Measurements from ENCODE around the gene ERMP1.
"Not testable (repeated sequence)": the region's sequence is repeated elsewhere in the genome, so short reads cannot be mapped to it uniquely, and the experiment has no call there.

ERMP1 gene, protein sequence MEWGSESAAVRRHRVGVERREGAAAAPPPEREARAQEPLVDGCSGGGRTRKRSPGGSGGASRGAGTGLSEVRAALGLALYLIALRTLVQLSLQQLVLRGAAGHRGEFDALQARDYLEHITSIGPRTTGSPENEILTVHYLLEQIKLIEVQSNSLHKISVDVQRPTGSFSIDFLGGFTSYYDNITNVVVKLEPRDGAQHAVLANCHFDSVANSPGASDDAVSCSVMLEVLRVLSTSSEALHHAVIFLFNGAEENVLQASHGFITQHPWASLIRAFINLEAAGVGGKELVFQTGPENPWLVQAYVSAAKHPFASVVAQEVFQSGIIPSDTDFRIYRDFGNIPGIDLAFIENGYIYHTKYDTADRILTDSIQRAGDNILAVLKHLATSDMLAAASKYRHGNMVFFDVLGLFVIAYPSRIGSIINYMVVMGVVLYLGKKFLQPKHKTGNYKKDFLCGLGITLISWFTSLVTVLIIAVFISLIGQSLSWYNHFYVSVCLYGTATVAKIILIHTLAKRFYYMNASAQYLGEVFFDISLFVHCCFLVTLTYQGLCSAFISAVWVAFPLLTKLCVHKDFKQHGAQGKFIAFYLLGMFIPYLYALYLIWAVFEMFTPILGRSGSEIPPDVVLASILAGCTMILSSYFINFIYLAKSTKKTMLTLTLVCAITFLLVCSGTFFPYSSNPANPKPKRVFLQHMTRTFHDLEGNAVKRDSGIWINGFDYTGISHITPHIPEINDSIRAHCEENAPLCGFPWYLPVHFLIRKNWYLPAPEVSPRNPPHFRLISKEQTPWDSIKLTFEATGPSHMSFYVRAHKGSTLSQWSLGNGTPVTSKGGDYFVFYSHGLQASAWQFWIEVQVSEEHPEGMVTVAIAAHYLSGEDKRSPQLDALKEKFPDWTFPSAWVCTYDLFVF

DNA sequence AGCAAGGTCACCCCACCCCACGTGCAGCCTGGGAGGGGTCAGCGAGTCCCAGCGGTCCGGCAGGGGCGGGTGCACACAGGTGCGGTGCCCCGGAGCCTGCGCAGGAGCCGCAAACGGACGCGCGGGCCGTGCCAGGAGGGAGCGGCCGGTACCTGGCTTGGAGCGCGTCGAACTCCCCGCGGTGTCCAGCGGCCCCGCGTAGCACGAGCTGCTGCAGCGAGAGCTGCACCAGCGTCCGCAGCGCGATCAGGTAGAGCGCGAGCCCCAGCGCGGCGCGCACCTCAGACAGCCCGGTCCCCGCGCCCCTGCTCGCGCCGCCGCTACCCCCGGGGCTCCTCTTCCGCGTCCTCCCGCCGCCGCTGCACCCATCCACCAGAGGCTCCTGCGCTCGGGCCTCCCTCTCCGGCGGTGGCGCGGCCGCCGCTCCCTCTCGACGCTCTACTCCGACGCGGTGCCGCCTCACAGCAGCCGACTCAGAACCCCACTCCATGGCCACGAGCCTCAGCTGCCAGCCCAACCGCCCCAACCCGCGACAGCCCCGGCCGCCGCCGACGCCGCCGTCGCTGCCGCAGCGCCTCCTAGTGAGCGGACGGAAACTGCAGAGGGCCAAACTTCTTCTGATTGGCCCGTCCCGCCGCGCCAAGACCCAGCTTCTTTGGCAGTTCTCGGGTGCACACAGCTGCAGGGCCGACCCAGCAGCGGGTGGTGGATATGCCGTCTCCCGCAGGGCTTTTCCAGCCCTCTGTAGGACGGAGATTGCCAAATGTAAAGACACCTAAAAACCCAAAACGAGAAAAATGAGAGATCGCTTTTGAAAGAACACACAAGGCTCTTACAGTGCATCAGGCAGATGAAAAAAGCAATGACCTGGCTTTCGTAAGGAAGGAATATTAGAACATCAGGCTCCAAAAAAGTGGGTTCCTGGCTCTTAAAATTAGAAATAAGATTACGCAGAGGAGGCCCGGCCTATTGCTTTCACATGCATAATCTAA lies at the start of gene ERMP1:
Gene ERMP1 (minus strand): TSS at position 580 of the 992 bp plus-strand sequence. CDS start 90 bp downstream, at position 490.
- DNase-seq (ENCODE audit: low read depth in 2 of 2) = peak; percentile 76 to 87

DNA sequence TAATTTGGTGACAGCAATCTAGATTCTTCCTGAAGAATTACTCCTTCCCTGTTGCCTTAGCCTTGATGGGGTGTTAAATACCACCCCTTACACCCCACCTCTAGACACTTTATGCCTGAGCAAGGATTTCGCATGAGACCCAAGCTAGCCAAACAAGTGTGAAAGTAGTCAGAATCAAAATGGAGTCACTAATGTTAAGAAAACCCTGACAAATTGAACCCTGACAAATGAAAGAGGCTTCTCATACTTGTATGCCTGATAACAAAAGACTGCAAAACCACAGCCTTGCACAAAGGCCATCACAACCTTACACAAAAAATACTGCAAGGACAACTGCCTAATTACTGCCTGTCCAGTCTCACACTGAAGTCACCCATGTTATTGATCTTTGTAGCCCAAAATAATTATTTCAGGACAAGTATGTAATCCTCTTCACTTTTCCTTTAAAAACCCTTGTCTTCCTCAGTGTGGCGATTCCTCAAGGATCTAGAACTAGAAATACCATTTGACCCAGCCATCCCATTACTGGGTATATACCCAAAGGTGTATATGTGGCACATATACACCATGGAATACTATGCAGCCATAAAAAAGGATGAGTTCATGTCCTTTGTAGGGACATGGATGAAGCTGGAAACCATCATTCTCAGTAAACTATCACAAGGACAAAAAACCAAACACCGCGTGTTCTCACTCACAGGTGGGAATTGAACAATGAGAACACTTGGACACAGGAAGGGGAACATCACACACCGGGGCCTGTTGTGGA lies 49.5 kb upstream of the ERMP1 start:
- DNase-seq (ENCODE audit: low read depth in 2 of 2) = not testable (repeated sequence)

DNA sequence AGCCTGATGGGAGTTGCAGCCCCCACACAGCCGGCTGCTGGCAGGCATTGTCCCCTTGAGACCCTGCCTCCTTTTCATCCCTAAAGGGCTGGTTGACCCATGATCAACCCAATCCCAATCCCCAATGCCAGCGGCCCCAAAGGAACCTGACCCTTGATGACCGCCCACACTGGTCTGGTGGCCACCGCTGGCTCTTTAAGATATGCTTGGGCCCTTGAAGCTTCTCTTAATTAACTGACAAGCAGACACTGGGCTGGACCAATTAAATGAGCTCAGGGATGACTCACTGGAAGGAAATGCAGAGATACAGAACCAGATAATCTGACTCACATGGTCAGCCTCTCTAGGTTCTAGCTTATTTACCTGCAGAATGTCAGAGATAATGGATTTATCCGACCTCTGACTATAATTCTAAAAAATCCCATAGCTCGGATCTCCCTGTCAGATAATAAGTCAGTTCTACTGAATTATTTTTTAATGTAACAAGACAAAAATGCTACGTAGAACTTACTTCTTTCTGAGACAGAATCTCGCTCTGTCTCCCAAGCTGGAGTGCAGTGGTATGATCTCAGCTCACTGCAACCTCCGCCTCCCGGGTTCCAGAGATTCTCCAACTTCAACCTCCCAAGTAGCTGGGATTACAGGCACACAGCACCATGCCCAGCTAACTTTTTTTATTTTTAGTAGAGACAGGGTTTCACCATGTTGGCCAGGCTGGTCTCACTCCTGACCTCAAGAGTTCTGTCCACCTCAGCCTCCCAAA lies 46.7 kb upstream of the ERMP1 start:
- DNase-seq (ENCODE audit: low read depth in 2 of 2) = no peak

DNA sequence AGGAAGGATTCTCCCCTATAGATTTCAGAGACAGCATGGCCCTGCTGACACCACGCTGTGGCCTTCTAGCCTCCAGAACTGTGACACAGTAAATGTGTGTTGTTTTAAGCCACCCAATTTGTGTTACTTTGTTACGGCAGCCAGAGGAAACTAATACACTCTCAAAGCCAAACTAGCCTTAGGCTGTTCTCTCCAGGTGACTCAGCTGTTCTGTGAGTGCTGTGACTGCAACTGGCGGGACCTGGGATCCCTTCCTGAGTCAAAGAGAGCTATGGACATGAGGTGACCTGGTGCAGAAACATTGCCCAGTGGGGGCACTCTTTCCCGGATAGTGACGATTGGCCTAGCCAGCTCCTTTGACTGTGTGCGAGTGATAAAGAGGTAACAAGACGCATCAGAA lies 43.8 kb upstream of the ERMP1 start:
- no peak for DNase-seq (ENCODE audit: low read depth in 2 of 2)

DNA sequence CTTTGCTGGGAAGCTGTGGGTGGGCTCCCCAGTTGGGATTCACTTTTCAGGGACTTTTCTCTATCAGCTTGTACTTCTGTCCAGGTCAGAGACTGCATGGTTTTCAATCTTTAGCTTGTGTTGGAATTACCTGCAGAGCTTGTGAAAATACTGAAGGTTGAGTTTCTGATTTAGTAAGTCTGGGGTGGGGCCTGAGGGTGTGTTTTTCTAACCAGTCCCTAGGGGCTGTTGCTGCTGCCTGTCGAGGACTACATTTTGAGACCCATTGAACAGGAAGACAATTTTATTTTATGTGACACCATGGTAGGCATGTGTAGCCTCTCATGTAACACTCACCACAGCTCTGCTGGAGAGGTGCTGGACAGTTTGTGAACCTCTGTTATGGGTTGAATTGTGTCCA lies 43.1 kb upstream of the ERMP1 start:
- DNase-seq (ENCODE audit: low read depth in 2 of 2) = no peak

DNA sequence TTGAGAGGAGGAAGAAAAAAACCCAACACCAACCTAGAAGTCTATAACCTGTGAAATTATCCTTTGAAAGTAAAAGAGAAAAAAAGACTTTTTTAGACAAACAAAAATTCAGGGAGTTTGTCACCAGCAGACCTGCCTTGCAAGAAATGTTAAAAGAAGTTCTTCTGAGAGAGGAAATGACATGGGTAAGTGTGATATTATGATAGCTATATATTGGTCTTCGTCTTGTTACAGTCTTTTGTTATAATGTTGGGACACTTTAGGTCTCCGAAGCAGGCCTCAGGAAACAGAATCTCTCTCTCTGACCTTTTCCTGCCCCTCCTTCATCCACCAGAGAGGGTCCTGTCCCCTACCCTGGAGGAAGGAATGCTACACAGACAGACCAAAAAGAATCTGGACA lies 41.1 kb upstream of the ERMP1 start:
- no peak for DNase-seq (ENCODE audit: low read depth in 2 of 2)

DNA sequence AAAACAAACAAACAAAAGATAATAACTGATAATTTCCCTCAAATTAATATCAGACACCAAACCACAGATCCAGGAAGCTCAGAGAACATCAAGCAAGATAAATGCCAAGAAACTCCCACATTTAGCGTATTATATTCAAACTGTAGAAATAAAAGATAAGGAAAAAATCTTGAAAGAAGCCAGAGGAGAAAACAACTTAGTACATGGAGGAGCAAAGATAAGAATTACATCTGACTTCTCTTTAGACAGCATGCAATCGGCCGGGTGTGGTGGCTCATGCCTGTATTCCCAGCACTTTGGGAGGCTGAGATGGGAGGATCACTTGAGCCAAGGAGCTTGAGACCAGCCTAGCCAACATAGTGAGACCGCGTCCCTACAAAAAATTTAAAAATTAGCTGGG lies 40.5 kb upstream of the ERMP1 start:
- DNase-seq (ENCODE audit: low read depth in 2 of 2) = no peak

DNA sequence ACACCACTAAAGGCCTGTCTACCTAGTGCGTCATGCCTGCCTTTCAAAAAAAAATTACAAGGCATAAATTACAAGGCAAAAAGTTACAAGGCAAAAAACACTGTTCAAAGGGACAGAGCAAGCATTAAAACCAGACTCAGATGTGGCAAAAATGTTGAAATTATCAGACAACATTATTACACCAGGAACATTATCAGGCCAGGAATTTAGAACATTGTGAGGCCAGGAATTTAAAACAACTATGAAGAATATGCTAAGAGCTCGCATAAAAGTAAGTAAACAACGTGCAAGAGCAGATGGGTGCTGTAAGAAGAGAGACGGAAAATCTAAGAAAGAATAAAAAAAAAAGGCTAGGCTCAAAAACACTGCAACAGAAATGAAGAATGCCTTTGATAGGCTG lies 39.6 kb upstream of the ERMP1 start:
- no peak for DNase-seq (ENCODE audit: low read depth in 2 of 2)

DNA sequence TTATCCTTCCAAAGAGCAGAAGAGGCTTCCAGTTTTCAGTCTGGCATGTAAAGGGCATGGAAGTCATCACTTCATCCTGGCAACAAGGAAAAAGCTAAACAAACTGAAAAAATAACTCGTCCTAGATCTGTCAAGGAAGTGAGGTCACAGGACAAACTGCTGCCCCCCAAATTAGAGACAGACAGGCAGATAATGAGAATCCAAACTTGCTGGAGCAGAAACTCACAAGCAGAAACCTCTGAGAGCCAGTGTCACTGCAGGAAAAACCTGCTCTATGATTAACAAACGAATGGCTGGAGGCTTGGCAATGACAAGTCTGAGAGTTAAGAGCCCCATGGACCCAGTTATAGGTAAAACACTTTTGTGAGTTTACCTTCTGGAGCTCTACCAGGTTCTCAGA lies 38.9 kb upstream of the ERMP1 start:
- no peak for DNase-seq (ENCODE audit: low read depth in 2 of 2)

DNA sequence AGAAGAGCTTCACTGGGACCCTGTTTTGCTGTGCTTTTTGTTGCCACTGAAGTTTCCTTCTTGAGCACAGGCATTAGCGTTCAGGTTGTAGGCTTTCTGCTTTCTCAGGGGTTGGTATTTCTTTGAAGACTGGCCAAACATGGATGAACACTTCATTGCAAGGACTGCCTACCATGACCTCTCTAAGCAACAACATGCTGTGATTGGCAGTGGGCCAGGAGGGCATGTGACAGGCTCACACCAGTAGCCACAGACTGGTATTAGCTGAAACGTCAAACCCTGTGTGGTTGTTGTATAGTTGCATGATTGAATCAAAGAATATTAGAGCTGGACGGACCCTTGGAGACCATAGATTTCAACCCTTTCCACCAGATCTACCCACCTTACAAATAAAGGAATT lies 37.8 kb upstream of the ERMP1 start:
- DNase-seq (ENCODE audit: low read depth in 2 of 2) = no peak

DNA sequence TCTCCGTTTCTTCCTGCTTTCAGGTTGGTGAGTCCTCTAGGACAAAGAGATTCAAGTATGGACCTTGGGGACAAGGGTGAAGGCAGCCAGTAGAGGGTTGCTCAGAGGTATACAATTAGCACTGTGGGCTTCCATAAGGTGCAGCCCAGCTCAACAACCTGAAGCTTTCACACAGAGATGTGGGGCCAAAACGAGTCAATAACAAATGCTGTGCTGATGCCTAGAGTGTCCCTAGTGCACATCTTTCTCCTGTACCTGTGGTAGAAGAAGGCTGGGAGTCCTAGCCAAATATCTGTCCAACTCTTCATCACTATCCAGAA lies 37.1 kb upstream of the ERMP1 start:
- no peak for DNase-seq (ENCODE audit: low read depth in 2 of 2)

DNA sequence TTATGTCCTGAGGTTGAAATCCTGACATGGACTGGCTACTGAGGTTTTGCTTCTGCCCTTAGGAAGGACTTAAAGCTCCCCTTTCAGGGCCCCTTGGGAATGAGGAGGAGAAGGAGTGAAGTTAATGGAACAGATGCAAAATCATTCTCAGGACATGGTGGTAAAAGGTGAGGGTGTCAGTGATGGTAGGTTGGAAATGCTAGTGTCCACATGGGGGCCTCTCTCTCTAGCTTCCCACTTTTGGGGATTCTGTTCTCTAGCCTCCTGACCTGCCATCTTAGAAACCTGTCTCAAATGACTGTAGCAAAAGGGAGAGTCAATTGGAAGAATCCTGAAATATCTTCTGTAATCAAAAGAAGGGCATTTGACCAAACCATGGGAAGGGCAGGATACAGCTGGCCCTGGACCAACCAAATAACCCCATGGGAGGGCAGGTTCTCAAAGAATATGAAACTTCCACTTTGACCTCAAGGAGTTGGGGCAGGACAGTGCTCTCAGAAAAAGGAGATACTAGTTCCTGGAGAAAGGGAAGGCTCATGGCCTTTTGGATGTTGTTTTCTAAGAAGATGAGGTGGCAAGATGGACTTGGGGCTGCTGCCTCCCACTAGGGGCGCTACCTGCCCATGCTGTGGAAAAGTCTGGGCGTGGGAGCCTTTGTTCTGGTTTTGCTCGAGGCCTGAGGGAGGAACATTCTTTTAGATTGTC lies 36.5 kb upstream of the ERMP1 start:
- DNase-seq (ENCODE audit: low read depth in 2 of 2) = no peak

DNA sequence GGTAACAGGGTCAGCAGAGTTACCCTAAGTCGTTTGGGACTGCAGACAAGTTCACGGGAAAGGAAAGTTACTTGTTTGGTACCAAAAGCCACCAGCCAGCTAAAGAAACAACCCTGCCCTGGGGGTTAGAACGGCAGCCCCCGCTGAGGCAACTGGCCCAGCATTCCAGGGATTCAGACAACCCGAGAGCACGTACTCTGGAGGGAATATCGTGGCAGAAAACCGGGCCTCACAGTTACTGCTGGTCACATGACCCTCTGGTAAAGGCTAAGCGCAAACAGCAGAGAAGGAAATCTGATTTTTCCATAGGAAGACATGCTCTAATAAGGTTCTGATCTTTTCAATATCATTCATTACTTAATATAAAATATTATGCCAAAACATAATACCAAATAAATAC lies 35.3 kb upstream of the ERMP1 start:
- DNase-seq (ENCODE audit: low read depth in 2 of 2) = no peak

DNA sequence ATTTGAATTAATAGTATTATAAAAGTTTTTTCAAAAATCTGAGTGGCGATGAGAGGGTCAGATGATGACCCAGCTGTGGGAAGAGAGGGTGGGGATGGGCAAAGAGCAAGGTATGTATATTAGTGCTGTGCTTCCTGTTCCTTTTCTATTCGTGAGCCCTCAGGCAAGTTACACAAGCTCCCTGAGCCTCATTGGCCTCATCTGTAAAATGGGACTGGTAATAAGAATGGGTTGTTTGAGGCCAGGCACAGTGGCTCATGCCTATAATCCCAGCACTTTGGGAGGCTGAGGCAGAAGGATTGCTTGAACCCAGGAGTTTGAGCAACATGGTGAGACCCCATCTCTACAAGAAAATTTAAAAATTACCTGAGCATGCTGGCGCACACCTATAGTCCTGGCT lies 33.8 kb upstream of the ERMP1 start:
- DNase-seq (ENCODE audit: low read depth in 2 of 2) = no peak

DNA sequence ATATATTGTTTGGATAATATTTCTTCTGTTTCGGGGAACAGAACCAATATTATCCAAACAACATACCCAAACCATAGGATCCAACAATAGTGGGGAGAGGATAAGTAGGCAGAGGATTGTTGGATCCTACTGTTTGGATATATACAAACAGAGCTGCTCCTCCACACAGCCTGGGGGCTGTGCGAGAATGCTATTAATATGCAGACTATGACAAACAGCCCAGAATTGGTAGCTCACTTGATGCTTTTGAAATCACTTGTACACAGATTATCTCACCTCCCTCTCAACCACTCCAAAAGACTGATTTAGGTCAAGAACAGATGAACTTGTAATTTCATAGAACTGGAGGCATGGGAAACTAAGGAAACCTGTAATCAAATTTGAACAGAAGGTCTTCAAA lies 33.4 kb upstream of the ERMP1 start:
- DNase-seq (ENCODE audit: low read depth in 2 of 2) = no peak

DNA sequence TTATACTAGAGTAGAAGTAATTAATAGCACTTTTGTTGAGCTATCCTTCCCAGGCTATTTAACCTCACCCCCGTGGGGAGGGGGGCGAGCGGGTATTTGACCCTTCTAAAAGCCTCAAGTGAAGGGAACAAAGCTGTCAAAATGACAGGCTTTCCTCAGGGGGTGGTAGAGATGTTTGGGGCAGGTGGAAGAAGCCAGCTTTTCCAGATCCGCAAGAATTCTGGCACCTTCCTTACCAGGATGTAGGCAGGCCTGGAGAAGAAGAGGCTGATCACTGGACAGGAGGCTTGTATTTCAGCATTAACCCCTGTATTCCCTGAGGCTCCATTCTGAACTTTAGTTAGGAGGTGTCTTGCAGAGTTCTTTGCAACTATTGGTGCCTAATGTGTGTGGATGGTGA lies 31.5 kb upstream of the ERMP1 start:
- DNase-seq (ENCODE audit: low read depth in 2 of 2) = no peak

DNA sequence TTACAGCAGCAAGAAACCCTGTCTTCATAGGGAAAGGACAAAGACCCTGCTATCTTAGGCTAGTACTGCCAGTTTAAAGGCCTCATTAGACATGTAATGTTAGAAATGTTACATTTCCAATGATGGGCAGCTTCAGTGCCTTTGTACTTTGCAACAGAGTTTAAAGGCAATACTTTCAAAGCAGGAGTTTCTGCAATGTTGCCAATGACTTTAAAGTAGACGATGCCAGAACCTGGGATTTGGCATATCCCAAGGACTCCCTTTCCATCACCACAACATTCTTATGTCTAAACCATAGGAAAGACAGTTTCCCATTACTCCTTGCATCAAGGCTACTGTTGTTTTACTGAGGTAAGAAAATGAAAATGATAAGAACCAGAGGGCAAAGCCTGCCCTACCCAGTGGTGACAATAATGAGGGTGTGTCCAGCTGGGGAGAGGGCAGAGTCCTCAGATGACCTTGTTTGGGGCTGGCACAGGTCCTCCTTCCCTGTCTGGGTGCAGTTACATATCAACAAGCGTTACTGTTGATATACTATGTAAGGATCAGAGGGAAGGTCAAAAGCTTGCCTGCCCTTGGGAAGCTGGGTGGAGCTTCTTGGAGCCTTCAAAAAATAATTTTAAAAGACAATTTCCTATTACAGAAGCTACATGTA lies 30.3 kb upstream of the ERMP1 start:
- DNase-seq (ENCODE audit: low read depth in 2 of 2) = no peak

DNA sequence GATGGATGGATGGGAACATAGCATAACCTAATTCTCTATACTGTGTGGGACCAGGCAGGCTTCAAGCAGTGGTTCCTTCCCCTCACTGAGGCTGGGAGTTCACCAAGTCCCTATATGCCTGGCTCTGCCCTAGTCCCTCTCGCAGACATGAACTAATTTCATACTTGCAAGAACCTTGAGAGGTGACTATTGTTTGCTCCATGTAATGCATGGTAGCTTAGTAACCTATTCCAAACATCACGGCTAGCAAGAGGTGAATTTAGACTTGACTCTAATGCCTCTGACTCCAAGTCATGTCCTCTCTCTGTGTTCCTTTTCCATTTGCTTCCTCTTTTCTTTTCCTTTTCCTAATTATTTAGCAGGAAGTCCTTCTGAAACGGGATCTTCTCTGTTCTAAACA lies 25.9 kb upstream of the ERMP1 start:
- DNase-seq (ENCODE audit: low read depth in 2 of 2) = no peak

DNA sequence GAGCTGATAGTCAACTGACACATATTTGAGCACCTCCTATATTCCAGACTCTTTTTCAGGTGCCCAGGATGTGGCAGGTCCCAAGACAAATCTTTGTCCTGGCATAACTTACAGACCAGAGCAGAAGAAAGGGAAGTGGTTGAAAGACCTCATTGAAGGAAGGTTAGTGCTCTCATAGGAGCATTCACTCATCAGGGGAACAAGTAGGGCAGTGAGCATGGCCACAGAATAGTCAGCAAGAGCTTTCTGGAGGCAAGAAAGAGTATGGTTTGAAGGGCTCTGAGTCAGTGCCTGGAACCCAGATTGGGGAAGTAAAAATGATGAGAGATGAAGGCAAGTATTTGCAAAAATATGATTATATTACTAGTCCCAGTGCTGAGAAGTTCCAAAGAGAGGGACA lies 25.0 kb upstream of the ERMP1 start:
- no peak for DNase-seq (ENCODE audit: low read depth in 2 of 2)
